ENCODE data around the gene FBXL7.

Gene FBXL7

GRCh38 chr5:15492545-15492944, 7.4 kb upstream of the FBXL7 start:
- Mint-ChIP-seq H3K4me1 (no peaks in the 10 kb centered on the region), H3K4me3 (no peak overlapping the region), H3K9me3 (peaks cover 25% of the 10 kb centered on the region), H3K27ac (no peak overlapping the region), H3K27me3 (peaks cover under 1% of the 10 kb centered on the region), H3K36me3 (no peaks in the 10 kb centered on the region)

GRCh38 chr5:15493501-15493900, 6.5 kb upstream of the FBXL7 start:
- no peak overlapping the region for H3K27ac Mint-ChIP-seq
- no peaks in the 10 kb centered on the region for H3K4me1 Mint-ChIP-seq
- no peaks in the 10 kb centered on the region for H3K36me3 Mint-ChIP-seq
- peaks cover 10% of the 10 kb centered on the region for H3K27me3 Mint-ChIP-seq
- peaks cover 25% of the 10 kb centered on the region for H3K9me3 Mint-ChIP-seq
- H3K4me3 Mint-ChIP-seq = no peak overlapping the region

- Mint-ChIP-seq H3K4me1 (no peaks in the 10 kb centered on the region), H3K27me3 (peaks cover 19% of the 10 kb centered on the region), H3K9me3 (peaks cover 24% of the 10 kb centered on the region), H3K36me3 (no peaks in the 10 kb centered on the region), H3K27ac (no peak overlapping the region), H3K4me3 (no peak overlapping the region)
Measured at GRCh38 chr5:15495026-15495425, 5.0 kb upstream of the FBXL7 start.

DNA sequence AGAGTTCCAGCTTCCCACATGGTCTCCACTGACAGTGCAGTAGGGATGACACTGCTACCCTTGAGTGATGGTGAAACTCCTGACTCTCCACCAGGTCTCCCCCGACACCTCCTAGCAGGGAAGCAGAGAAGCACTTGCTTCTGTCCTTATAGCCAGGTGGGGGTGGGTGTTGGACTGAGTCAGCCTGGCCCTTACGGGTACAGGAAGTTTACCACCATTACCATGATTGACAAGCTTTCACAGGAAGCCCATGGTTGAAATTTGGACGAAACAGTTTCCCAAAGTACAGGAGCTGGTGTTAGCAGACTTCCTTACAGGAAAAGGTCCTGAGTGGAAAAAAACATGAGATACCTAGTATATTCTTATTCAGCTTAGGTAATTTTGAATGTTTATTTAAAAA, 3.1 kb upstream of the FBXL7 start:
- Mint-ChIP-seq H3K4me1 (no peaks in the 10 kb centered on the region), H3K4me3 (no peak overlapping the region), H3K27ac (no peak overlapping the region), H3K36me3 (no peaks in the 10 kb centered on the region), H3K27me3 (peaks cover 30% of the 10 kb centered on the region), H3K9me3 (peaks cover 10% of the 10 kb centered on the region)

- Mint-ChIP-seq H3K4me3 (no peak overlapping the region), H3K36me3 (no peaks in the 10 kb centered on the region), H3K9me3 (peaks cover 7% of the 10 kb centered on the region), H3K27ac (no peak overlapping the region), H3K27me3 (peaks cover 38% of the 10 kb centered on the region), H3K4me1 (no peaks in the 10 kb centered on the region)
Measured at GRCh38 chr5:15500325-15501001, 483 bp downstream of the FBXL7 start.

GRCh38 chr5:15501091-15501791, 1.3 kb downstream of the FBXL7 start:
- peaks cover 7% of the 10 kb centered on the region for H3K9me3 Mint-ChIP-seq
- H3K4me3 Mint-ChIP-seq = no peak overlapping the region
- no peaks in the 10 kb centered on the region for H3K36me3 Mint-ChIP-seq
- H3K27ac Mint-ChIP-seq = no peak overlapping the region
- H3K27me3 Mint-ChIP-seq = peaks cover 38% of the 10 kb centered on the region
- no peaks in the 10 kb centered on the region for H3K4me1 Mint-ChIP-seq

DNA sequence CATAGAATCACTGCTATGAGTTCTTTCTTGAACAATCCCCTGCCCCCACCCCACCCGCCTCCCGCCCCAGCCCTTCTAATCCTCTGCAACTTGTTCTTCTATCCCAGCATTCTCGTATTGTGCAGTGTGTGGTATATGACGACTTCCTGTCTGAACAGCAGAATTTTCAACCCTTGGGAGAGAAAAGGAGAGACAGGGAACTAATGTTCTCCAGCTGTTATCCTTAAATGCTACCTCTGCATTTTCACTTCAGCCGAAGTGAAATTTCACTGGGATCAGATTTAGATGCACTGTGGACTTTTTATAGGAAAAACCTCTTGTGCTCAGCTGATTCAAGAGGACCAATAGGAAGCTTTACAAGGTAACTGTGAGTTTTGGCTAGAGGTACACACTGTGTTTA, 2.2 kb downstream of the FBXL7 start:
- Mint-ChIP-seq H3K4me3 (no peak overlapping the region), H3K4me1 (no peaks in the 10 kb centered on the region), H3K36me3 (no peaks in the 10 kb centered on the region)

GRCh38 chr5:15506146-15506545, 6.2 kb downstream of the FBXL7 start:
- H3K4me1 Mint-ChIP-seq = no peaks in the 10 kb centered on the region
- H3K27ac Mint-ChIP-seq = no peak overlapping the region
- H3K27me3 Mint-ChIP-seq = peaks cover 12% of the 10 kb centered on the region
- H3K36me3 Mint-ChIP-seq = no peaks in the 10 kb centered on the region
- H3K9me3 Mint-ChIP-seq = peaks cover 7% of the 10 kb centered on the region
- H3K4me3 Mint-ChIP-seq = no peak overlapping the region

More for the DNA sequence above, 2.2 kb downstream of the FBXL7 start:
- Mint-ChIP-seq H3K27ac (no peak overlapping the region), H3K27me3 (peaks cover 38% of the 10 kb centered on the region), H3K9me3 (peaks cover 7% of the 10 kb centered on the region)

DNA sequence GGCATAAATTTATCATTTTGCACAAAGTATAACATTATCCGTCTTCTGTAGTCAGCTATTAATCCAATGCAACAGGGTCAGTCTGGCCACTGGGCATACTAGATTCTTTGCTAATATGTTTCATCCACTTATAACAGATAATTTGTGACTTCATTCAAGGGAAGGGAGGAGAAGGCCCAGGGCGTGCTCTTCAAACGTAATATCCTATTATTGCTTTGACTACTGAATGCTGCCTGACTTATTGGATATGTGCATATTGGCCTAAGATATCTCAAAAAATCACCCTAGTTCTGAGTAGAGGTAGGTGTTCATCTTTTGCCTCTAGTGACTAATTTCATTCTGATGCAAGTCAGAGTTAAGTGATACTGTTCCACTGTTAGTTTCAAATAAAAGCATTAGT, 6.9 kb downstream of the FBXL7 start:
- Mint-ChIP-seq H3K4me3 (no peak overlapping the region), H3K36me3 (no peaks in the 10 kb centered on the region), H3K27me3 (peaks cover 9% of the 10 kb centered on the region), H3K9me3 (peaks cover 7% of the 10 kb centered on the region), H3K27ac (no peak overlapping the region), H3K4me1 (no peaks in the 10 kb centered on the region)

GRCh38 chr5:15510092-15510491, 10.1 kb downstream of the FBXL7 start:
- no peak overlapping the region for H3K27ac Mint-ChIP-seq
- H3K27me3 Mint-ChIP-seq = no peaks in the 10 kb centered on the region
- no peaks in the 10 kb centered on the region for H3K9me3 Mint-ChIP-seq
- H3K4me3 Mint-ChIP-seq = no peak overlapping the region
- H3K4me1 Mint-ChIP-seq = no peaks in the 10 kb centered on the region
- no peaks in the 10 kb centered on the region for H3K36me3 Mint-ChIP-seq

DNA sequence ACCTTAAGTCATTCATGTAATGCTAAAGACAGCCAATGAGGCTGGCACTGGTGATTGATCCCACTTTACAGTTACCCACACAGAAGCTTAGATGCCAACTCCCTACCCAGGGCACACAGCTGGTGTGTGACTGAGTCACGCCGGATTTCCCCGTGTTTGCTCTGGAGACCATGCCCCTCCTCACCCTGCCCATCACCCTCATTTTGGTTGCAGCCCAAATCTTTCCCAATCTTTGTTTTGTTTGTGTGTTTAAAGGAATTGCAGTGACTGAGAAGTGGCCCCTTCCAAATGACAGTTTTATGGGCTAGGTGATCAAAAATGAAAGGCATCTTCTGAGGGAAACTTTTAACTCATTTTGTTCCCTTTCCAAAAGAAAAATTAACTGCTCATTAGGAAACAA, 10.9 kb downstream of the FBXL7 start:
- no peak overlapping the region for H3K4me3 Mint-ChIP-seq
- H3K4me1 Mint-ChIP-seq = no peaks in the 10 kb centered on the region
- H3K27ac Mint-ChIP-seq = no peak overlapping the region
- no peaks in the 10 kb centered on the region for H3K36me3 Mint-ChIP-seq
- no peaks in the 10 kb centered on the region for H3K9me3 Mint-ChIP-seq
- H3K27me3 Mint-ChIP-seq = no peaks in the 10 kb centered on the region

GRCh38 chr5:15513431-15513830, 13.5 kb downstream of the FBXL7 start:
- Mint-ChIP-seq H3K36me3 (no peaks in the 10 kb centered on the region), H3K4me3 (no peak overlapping the region), H3K27me3 (no peaks in the 10 kb centered on the region), H3K4me1 (no peaks in the 10 kb centered on the region), H3K9me3 (no peaks in the 10 kb centered on the region), H3K27ac (no peak overlapping the region)

- H3K4me1 Mint-ChIP-seq = no peaks in the 10 kb centered on the region
- H3K9me3 Mint-ChIP-seq = no peaks in the 10 kb centered on the region
- H3K27ac Mint-ChIP-seq = no peak overlapping the region
- no peaks in the 10 kb centered on the region for H3K36me3 Mint-ChIP-seq
- H3K27me3 Mint-ChIP-seq = no peaks in the 10 kb centered on the region
- H3K4me3 Mint-ChIP-seq = no peak overlapping the region
Measured at GRCh38 chr5:15513911-15514310, 13.9 kb downstream of the FBXL7 start.

- Mint-ChIP-seq H3K4me3 (no peak overlapping the region), H3K4me1 (no peaks in the 10 kb centered on the region), H3K27me3 (no peaks in the 10 kb centered on the region), H3K27ac (no peak overlapping the region), H3K9me3 (no peaks in the 10 kb centered on the region), H3K36me3 (no peaks in the 10 kb centered on the region)
Measured at GRCh38 chr5:15515229-15515628, 15.2 kb downstream of the FBXL7 start.

DNA sequence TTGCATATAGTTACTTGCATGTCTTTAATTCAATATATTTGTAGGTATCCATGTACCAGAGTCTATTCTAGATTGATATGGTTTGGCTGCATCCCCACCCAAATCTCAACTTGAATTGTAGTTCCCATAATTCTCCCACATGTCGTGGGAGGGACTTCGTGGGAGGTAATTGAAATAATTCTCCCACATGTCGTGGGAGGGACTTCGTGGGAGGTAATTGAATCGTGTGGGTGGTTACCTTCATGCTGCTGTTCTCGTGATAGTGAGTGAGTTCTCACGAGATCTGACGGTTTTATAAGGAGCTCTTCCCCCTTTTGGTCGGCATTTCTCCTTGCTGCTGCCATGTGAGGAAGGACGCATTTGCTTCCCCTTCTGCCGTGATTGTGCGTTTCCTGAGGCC, 16.5 kb downstream of the FBXL7 start:
- Mint-ChIP-seq H3K36me3 (no peaks in the 10 kb centered on the region), H3K27me3 (no peaks in the 10 kb centered on the region), H3K4me3 (no peak overlapping the region), H3K9me3 (no peaks in the 10 kb centered on the region), H3K4me1 (no peaks in the 10 kb centered on the region), H3K27ac (no peak overlapping the region)

DNA sequence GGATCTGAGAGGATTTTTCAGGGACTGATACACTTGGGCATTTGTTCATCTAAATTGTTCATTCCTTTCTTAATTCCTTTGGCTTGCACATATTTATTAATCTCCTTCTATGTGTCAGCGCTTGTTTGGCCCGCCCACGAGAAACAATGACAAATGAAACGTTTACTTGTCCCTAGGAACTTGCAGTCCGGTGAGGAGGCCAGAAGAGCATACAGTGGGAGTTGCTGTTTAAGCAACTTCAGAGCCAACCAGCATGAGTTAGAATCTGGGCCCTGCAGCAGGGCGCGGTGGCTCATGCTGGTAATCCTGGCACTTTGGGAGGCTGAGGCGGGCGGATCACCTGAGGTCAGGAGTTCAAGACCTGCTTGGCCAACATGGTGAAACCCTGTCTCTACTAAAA, 18.8 kb downstream of the FBXL7 start:
- no peaks in the 10 kb centered on the region for H3K36me3 Mint-ChIP-seq
- H3K4me3 Mint-ChIP-seq = no peak overlapping the region
- H3K27me3 Mint-ChIP-seq = no peaks in the 10 kb centered on the region
- H3K27ac Mint-ChIP-seq = no peak overlapping the region
- H3K9me3 Mint-ChIP-seq = no peaks in the 10 kb centered on the region
- H3K4me1 Mint-ChIP-seq = no peaks in the 10 kb centered on the region

DNA sequence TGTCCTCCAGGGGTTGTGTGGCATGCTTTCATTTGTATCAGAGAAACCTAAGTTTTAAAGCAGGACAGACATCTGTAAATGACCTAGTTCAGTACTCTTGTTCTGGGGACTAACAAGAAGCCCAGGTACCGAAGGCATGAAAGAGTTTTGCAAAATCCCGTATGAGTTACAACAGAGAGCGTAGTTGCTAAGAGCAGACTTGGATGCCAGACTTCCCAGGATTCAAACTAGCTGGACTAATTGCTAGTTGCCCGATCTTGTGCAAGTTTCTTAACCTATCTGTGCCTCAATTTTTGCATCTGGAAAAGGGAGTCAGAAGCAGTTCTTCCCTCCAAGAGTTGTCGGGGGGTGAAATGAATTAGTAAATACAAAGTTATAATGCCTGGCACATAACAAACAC, 20.9 kb downstream of the FBXL7 start:
- Mint-ChIP-seq H3K4me3 (no peak overlapping the region), H3K27me3 (no peaks in the 10 kb centered on the region), H3K27ac (no peak overlapping the region), H3K9me3 (no peaks in the 10 kb centered on the region), H3K4me1 (no peaks in the 10 kb centered on the region), H3K36me3 (no peaks in the 10 kb centered on the region)
